NCI-H1048 (cell line): Measurements from ENCODE around the gene HRH3.

Source experiments
- DNase-seq: peaks from one replicate; lab custom pipeline; 2025; lab: John Stamatoyannopoulos, UW

Gene HRH3

GRCh38 chr20:62219992-62220665, at the start of gene HRH3:
TSS of gene HRH3 (minus strand) at chr20:62220278. CDS start at chr20:62219970, 308 bp downstream.
- no peak for DNase-seq

- no peak for DNase-seq
Measured at GRCh38 chr20:62269871-62270270, 49.8 kb upstream of the HRH3 start.

DNA sequence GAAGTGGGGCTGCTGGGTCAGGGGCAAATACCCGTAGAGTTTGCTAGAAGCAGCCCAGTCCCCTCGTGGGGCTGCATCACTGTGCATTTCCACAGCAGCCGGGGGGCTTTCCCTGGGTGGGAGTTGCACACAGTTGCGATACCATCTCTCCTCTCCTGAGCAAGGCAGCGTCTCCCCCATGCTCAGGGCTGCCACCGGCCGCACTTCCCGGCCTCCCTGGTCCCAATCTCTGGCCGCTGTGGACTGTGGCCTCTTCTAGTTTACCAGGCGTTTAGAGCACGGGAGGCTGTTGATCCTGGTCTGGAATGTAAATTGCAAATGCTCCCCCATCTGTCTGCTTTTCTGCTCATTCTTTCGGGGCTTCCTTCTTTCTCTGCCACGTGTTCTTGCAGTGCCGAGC, 49.3 kb upstream of the HRH3 start:
- no peak for DNase-seq

GRCh38 chr20:62268228-62268900, 48.3 kb upstream of the HRH3 start:
- DNase-seq = no peak

- DNase-seq = no peak
Measured at GRCh38 chr20:62267543-62267942, 47.5 kb upstream of the HRH3 start.

- DNase-seq = no peak
Measured at GRCh38 chr20:62266851-62267250, 46.8 kb upstream of the HRH3 start.

- DNase-seq = no peak
Measured at GRCh38 chr20:62266340-62266739, 46.3 kb upstream of the HRH3 start.

- DNase-seq = no peak
Measured at GRCh38 chr20:62265365-62265764, 45.3 kb upstream of the HRH3 start.

GRCh38 chr20:62263396-62263795, 43.3 kb upstream of the HRH3 start:
- no peak for DNase-seq

DNA sequence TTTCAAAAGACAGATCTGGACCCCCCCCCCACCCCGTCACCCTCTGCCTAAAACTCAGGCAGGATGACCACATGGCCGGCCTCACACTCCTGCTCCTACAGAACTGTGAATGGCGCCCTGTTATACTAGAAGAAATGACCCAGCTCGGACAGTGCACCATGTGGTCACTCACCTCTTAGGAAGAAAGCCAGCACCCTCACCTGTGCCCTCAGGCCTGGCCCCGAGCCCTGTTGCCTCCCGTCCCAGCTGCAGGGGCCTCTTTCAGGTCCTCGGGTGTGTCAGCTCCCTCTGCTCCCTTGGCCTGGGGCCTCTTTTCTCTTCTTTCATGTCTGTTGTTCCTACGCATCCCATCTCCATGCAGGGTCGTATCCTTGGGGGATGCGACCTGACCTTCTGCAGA, 42.0 kb upstream of the HRH3 start:
- DNase-seq = no peak

DNA sequence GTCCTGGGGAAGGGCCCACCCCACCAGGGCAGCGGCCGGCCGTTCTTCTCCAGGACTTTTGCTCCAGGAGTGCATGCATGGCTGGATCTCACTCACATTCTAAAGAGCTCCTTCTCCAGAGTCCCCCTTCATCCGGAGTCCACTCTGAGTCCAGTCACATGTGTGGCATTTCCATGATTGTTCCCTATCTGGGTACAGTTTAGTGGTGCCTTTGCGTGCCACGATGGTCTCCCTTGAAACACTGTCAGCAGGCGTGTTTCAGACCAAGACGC, 39.2 kb upstream of the HRH3 start:
- no peak for DNase-seq

DNA sequence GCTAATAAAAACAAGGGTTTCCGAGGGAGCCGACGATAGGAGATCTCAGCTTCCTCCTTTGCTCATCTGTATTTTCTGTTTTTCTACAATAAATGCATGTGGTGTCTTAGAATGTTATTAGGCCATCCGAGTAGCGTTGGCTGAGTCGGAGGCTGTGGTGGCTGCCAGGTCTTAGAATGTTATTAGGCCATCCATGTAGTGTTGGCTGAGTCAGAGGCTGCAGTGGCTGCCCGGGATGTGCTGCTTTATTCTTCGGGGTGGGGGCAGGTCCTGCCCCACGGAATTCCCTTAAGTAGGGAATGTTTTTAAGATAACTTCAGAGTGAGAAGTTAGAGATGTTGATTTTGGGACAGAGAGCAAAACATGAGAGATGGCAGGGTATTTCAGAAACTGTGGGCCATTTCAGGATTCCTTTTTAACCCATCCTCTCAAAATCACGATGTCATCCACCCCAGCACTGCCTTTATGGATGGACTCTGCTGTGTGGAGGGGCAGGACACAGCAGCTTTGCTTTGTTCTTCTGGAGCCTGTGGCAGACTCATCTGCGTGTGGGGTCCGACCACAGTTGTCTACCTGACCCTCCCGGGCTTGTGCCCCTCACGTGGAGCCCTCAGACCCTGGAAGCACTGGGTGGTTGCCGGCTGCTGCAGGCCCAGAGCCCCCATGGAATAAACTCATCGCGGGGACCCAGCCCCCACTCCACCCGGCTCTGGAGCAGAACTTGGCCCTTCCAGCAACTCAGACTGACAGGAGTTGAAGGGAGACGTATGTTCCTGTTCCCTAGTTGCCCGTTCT, 38.6 kb upstream of the HRH3 start:
- no peak for DNase-seq

DNA sequence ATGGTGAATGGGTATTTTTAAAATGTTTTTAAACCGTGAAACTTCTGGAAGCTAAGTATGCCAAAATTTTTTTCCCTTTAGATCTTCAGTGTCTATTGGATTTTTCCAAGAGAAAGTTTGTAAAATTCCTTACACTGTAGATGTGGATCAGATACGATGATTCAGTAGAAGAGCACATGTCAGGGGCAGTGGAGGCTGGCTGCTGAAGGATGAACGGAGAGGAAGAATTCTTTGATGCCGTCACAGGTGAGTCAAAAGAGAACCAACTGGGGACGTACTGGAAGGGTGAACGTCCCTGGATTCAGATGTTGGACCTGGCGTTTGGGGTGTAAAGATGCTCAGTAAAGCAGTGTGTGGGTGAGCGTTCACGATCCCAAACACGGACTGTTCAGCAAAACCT, 35.9 kb upstream of the HRH3 start:
- DNase-seq = no peak

GRCh38 chr20:62254021-62254724, 34.1 kb upstream of the HRH3 start:
- DNase-seq = no peak

DNA sequence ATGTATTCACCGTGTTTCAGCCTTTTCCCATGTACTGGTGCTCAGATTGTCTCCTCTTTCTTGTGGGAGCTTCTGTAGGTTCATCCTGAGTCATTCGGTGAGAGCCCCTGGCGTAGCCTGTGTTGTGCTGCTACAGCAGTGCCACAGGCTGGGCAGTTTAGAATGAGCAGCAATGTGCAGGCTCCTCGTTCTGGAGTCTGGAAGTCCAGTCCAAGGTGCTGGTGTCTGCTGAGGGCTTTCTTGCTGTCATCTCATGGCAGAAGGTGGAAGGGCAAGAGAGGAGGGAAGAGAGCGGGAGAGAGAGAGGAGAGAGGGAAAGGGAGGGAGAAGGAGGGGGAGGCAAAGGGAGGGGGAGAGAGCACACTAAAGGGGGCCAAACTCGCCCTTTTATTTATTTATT, 33.3 kb upstream of the HRH3 start:
- no peak for DNase-seq

DNA sequence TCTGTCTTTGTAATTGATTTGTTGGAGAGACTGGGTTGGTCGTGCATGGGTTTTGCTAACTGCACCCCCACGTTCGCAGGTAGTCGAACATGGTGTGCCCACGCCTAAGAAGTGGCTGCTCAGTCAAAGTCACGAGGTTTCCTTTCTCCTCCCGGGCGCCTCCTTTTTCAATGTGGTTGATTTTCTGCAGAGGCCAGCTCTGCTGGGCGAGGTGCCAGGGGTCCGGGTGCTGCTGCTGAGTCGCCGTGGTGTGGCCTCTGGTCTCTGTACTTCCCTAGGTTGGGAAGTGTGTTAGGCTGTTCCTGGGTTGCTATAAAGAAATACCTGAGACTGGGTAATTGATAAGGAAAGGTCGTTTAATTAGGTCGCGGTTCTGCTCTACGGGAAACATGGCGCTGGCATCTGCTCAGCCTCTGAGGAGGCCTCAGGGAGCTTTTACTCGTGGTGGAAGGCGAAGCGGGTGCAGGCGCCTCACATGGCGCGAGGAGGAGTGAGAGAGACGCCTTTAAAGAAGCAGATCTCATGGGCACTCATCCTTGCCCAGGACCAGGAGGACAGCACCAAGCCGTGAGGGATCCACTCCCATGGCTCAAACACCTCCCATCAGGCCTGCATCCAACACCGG, 32.4 kb upstream of the HRH3 start:
- DNase-seq = no peak

GRCh38 chr20:62248890-62249560, 28.9 kb upstream of the HRH3 start:
- no peak for DNase-seq

DNA sequence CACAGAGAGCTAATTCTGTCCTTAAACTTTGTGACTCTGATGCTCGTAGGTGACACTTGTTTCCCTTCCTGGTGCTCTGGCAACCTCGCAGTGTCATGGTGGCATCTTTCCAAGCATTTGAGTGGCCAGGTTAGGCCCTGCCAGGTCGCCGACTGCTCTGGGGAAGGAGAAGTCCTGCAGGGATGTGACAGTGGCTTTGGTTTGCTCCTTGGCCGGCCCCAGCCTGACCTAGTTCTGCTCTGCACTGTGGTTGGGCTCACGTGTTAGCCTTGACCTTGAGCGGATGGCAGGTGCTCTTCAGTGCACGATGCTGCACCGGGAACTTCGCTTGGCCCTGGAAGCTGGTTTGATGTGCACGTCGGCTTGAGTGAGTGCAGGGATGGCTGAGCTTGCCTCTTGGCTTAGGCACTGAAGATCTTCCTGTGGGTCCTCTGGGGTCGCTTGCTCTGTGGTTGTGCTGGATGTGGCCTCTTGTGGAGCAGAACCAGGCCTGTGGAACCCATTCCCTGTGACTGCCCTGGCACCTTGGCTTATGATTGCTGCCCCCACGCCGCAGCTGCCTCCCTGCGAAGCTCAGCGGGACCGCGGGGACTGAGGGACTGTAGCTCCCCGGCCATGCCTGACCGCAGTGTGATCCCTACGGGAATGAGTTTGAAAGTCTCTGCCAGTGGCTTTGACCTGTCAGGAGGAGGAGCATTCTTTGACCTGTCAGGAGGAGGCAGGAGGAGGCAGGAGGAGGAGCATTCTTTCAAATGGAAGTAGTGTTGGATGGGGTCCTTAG, 27.0 kb upstream of the HRH3 start:
- DNase-seq = no peak

- DNase-seq = no peak
Measured at GRCh38 chr20:62246431-62246830, 26.4 kb upstream of the HRH3 start.

DNA sequence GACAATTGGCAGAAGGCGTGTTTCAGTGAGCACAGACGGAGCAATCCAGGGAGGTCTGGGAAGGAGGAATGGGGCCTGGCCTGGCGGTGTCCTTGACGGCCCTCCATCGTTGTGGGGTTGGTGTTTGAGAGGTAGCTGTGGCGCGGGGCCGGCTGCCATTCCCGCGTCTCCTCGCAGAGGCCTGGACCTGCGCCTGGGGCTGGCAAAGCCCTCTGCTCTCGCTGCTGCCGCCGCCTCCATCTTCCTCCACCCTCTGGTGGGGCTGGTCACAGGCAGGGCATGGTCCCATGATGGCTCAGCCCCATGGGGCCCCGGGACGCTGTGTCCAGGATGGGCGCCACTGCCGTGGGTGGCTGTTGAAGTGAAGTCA, 25.8 kb upstream of the HRH3 start:
- no peak for DNase-seq

DNA sequence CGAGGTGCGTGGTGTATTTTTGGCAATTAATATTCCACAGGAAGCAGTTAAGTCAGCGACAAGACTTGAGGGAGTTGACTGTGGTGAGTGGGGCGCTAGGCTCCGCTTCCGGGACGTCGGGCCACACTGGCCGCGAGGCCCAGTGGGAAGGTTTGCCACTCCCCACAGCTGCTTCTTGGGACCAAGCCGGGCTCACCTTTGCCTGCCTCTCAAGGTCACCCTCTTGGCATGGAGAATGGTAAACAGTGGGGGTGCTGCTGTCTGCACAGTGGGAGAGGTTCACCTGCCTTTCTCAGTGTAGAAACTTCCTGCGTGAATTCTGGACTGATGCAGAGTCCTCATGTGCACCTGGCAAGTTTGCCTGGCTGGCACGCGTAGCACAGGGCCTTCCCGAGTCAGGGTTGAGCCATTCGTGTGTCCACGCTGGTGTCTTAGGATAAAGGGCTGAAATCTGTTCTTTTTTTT, 24.6 kb upstream of the HRH3 start:
- DNase-seq = no peak
